ENCODE data around the gene EDA2R.

The EDA2R gene

GRCh38 chrX:66638591-66639500 lies at the start of gene EDA2R:
Gene EDA2R (minus strand): TSS chrX:66639078. CDS start chrX:66616020, 23,058 bp downstream.
- DNase-seq (ENCODE audit: low read depth in 2 of 2): peak; percentile 6 to 17

- DNase-seq (ENCODE audit: low read depth in 2 of 2): no peak
Observed at GRCh38 chrX:66684196-66684595, 45.3 kb upstream of the EDA2R start.

- no peak for DNase-seq (ENCODE audit: low read depth in 2 of 2)
Observed at GRCh38 chrX:66680451-66680850, 41.6 kb upstream of the EDA2R start.

- no peak for DNase-seq (ENCODE audit: low read depth in 2 of 2)
Observed at GRCh38 chrX:66677430-66677829, 38.6 kb upstream of the EDA2R start.

GRCh38 chrX:66676990-66677389 lies 38.1 kb upstream of the EDA2R start:
- no peak for DNase-seq (ENCODE audit: low read depth in 2 of 2)

GRCh38 chrX:66676413-66676812 lies 37.5 kb upstream of the EDA2R start:
- DNase-seq (ENCODE audit: low read depth in 2 of 2): no peak

GRCh38 chrX:66675541-66675940 lies 36.7 kb upstream of the EDA2R start:
- no peak for DNase-seq (ENCODE audit: low read depth in 2 of 2)

- DNase-seq (ENCODE audit: low read depth in 2 of 2): no peak
Observed at GRCh38 chrX:66674506-66674905, 35.6 kb upstream of the EDA2R start.

- DNase-seq (ENCODE audit: low read depth in 2 of 2): no peak
Observed at GRCh38 chrX:66672106-66672505, 33.2 kb upstream of the EDA2R start.

- DNase-seq (ENCODE audit: low read depth in 2 of 2): no peak
Observed at GRCh38 chrX:66654411-66654810, 15.5 kb upstream of the EDA2R start.

- DNase-seq (ENCODE audit: low read depth in 2 of 2): no peak
Observed at GRCh38 chrX:66635360-66635759, 3.5 kb downstream of the EDA2R start.

- no peak for DNase-seq (ENCODE audit: low read depth in 2 of 2)
Observed at GRCh38 chrX:66634272-66634671, 4.6 kb downstream of the EDA2R start.

- DNase-seq (ENCODE audit: low read depth in 2 of 2): no peak
Observed at GRCh38 chrX:66633541-66633940, 5.3 kb downstream of the EDA2R start.

- DNase-seq (ENCODE audit: low read depth in 2 of 2): no peak
Observed at GRCh38 chrX:66632981-66633380, 5.9 kb downstream of the EDA2R start.

GRCh38 chrX:66632473-66632872 lies 6.4 kb downstream of the EDA2R start:
- DNase-seq (ENCODE audit: low read depth in 2 of 2): no peak

- no peak for DNase-seq (ENCODE audit: low read depth in 2 of 2)
Observed at GRCh38 chrX:66625525-66625924, 13.4 kb downstream of the EDA2R start.

- DNase-seq (ENCODE audit: low read depth in 2 of 2): no peak
Observed at GRCh38 chrX:66622209-66622608, 16.7 kb downstream of the EDA2R start.

- no peak for DNase-seq (ENCODE audit: low read depth in 2 of 2)
Observed at GRCh38 chrX:66616944-66617343, 21.9 kb downstream of the EDA2R start.

GRCh38 chrX:66602381-66602938 lies 36.4 kb downstream of the EDA2R start:
- DNase-seq (ENCODE audit: low read depth in 2 of 2): no peak

- DNase-seq (ENCODE audit: low read depth in 2 of 2): no peak
Observed at GRCh38 chrX:66601522-66601921, 37.4 kb downstream of the EDA2R start.

- DNase-seq (ENCODE audit: low read depth in 2 of 2): no peak
Observed at GRCh38 chrX:66579219-66579618, 59.7 kb downstream of the EDA2R start.

GRCh38 chrX:66553973-66554372 lies 84.9 kb downstream of the EDA2R start:
- DNase-seq (ENCODE audit: low read depth in 2 of 2): no peak

- DNase-seq (ENCODE audit: low read depth in 2 of 2): no peak
Observed at GRCh38 chrX:66547847-66548369, 91.0 kb downstream of the EDA2R start.
